Measurements from ENCODE around the gene EPB41. TPM values are rescaled to one million over a fixed set of nuclear protein-coding genes. Genes with fewer than 3 reads are reported as not detected.

The EPB41 gene
- total RNA-seq, 1 donor from 2014 or later: 15.5 TPM

GRCh38 chr1:29152046-29152805, 237.9 kb downstream of the EPB41 start:
- TF ChIP-seq CTCF (conservative IDR thresholded peaks at IDR 0.05; ENCODE audit: low read depth, low read length): no peak
- no peak overlapping the region for H3K4me3 ChIP-seq (ENCODE audit: low read depth, low read length)
- no peak for DNase-seq (ENCODE audit: low read depth)

DNA sequence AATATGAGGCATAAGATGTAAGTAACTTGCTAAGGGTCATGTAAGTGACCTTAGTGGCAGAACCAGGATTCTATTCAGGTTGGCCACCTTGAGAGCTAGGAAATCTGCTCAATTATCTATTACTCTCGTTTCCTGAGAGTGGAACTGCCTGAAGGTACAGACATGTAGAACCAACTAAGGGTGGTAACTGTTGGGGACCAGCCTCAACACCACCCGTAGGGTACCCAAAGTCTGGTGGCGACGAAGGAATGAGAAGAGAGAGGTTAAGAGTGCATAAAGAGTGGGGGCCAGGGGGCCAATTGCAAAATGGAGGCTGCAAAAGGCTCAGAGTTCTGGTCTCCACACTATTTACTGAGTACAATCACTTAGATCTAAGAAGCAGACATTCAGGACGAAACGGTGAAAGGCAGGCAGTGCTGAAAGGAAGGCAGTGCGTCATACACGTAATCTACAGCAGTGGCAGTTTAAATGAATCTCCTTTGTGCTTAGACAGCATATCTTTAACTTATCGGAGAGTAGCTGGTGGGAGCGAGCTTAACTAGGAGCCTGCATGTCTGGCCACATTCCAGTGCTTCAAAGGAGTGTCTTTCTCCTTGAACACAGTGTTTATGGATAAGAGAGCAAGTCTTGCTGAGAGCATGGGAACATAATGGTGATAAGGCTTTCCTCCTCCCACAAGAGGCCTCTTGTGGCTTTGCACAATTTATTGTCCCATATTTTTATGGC, 242.3 kb downstream of the EPB41 start:
- DNase-seq (ENCODE audit: low read depth): no peak
- H3K4me3 ChIP-seq (ENCODE audit: low read depth, low read length): no peak overlapping the region
- no peak for TF ChIP-seq CTCF (conservative IDR thresholded peaks at IDR 0.05; ENCODE audit: low read depth, low read length)

- no peak for TF ChIP-seq CTCF (conservative IDR thresholded peaks at IDR 0.05; ENCODE audit: low read depth, low read length)
- H3K4me3 ChIP-seq (ENCODE audit: low read depth, low read length): no peak overlapping the region
- no peak for DNase-seq (ENCODE audit: low read depth)
Measured at GRCh38 chr1:29157269-29157601, 242.9 kb downstream of the EPB41 start.

DNA sequence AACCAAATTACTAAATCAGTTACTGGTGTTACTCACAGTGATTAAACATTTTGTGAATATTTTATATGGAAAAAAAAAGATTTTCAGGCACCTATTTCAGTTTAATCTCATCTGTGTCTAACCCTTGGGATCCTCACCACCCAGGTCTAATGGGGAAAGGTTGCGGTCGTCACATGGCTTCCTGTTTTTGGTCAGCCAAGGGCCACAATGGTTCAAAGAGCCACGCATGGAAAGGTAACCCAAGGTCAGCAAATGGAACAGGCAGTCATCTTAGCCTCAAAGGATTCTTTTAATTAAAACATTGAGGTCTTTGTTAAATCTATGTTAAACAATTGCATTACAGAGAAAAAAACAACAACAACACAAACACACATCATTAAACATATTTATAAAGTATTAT, 245.4 kb downstream of the EPB41 start:
- no peak for DNase-seq (ENCODE audit: low read depth)
- no peak for TF ChIP-seq CTCF (conservative IDR thresholded peaks at IDR 0.05; ENCODE audit: low read depth, low read length)
- no peak overlapping the region for H3K4me3 ChIP-seq (ENCODE audit: low read depth, low read length)

DNA sequence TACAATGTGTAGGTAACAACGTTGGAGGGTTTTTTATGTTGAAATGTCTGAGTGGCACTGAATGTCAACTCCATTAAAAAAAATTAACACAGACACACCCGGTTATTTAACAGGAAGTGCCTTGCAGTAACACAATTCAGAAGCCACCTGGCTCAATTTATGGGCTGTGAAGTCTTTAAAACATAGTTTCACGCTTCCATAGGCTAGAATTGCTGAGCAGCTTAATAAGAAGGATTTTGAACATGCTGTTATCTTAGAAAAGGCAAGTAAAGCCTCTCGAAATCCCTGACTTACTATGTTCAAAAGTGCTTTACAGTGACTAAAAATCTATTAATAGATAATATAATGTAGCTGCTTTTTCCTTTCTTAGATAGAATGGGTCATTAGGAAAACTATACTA, 247.7 kb downstream of the EPB41 start:
- TF ChIP-seq CTCF (conservative IDR thresholded peaks at IDR 0.05; ENCODE audit: low read depth, low read length): no peak
- DNase-seq (ENCODE audit: low read depth): no peak
- no peak overlapping the region for H3K4me3 ChIP-seq (ENCODE audit: low read depth, low read length)

DNA sequence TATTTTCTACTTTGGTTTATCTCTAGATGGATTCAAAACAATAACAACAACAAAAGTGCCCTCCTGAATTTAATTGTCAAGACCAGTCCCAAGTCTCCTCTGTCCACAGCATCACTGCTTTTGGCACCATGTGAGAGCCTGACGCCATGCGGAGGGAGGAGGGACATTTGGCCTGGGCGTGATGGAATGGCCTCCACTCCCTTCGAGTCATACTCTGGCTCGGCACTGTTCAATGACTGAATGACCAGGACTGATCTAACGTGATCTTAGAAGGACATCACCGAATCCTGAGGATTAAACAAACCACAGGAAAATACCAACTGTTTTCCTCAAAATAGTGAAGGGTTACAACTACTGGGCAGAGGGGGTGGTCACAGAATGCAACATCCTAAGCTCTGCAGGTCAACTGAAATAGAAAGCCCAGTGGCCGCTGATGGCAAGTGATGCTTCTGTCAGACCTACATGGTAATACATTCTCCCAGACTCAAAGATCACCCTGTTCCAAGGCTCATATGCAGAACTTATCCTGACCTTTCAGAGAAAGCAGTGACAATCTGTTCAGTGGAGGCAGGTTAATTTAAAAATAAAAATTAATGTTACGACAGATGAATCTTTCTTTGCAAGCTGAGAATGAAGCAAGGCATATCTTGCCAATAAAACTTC, 248.2 kb downstream of the EPB41 start:
- DNase-seq (ENCODE audit: low read depth): no peak
- TF ChIP-seq CTCF (conservative IDR thresholded peaks at IDR 0.05; ENCODE audit: low read depth, low read length): no peak
- no peak overlapping the region for H3K4me3 ChIP-seq (ENCODE audit: low read depth, low read length)
